HG03039 (cell line): Measurements from ENCODE around the gene RLBP1.

Experiments
- ATAC-seq: cut with Tn5 transposase; IDR thresholded peaks from one replicate; pipeline ENCODE4 v1.9.1; 2021; ENCODE audit warnings: mild to moderate bottlenecking, moderate library complexity; ENCODE audit not compliant: unreplicated experiment

RLBP1 gene

DNA sequence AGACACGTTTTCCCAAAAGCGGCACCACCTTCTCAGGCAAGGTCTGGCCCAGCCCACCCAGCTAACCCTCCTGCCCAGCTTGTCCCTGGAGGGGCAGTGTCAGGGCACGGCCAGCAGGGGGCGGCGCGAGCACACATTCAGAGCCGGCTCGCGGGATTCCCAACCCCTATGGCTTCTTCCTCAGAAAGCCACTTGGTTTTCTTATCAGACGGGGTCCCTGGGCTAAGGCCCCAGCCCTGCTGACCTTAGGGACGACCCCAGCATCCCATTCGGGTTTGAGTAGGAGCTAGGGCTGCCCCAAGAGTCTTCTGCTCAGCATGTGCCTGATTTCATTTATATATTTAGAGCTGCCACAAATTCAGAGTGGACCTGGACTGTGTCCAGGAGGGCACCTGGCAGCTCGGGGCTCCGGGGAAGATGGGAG lies 14.5 kb downstream of the RLBP1 start:
- ATAC-seq = peak; percentile 57

DNA sequence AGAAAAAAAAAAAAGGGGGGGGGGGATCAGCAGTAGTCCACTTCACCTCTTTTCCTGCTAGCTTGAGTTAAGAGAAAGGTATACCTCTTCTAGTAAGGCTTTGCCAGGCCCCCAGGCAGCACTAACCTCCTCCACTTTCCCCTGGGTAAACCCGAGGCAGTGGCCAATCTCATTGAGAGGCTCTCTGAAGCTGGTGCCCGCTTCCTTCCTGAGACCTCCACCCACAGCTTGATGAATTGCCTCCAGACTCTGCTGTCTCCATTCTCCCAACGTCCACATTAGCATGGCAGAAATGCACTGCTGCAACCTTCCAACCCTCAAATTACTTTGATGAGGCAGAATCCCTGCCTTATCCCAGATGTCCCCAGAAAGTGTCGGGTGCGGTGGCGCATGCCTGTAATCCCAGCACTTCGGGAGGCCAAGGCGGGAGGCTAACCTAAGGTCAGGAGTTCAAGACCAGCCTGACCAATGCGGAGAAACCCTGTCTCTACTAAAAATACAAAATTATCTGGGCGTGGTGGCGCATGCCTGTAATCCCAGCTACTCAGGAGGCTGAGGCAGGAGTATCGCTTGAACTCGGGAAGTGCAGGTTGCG lies 15.3 kb downstream of the RLBP1 start:
- no peak for ATAC-seq

DNA sequence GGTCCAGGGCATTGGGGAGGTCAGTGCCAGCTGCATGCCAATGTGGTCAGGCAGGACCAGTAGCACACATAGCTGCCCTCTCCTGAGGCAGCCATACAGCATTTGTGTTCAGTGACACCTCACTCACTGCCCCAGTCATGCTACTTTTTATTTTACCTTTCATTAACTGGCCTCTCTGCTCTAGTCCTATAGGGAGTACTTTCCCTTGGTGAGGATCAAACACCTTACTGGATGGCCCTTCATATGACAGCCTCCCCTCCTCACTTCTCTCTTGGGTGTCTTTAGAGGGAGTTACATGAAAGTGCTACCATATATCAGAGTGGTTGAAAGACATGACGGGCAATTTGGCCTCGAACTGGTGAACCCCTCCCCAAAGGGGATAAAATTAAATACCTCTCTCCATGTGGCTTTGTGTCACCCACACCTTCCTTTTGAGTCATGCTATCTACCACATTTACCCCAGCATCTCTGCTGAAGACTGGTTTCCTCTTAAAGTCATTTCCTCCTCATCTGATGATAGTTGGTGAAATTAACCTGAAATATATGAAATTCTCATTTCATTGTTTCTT lies 17.6 kb downstream of the RLBP1 start:
- ATAC-seq = no peak

DNA sequence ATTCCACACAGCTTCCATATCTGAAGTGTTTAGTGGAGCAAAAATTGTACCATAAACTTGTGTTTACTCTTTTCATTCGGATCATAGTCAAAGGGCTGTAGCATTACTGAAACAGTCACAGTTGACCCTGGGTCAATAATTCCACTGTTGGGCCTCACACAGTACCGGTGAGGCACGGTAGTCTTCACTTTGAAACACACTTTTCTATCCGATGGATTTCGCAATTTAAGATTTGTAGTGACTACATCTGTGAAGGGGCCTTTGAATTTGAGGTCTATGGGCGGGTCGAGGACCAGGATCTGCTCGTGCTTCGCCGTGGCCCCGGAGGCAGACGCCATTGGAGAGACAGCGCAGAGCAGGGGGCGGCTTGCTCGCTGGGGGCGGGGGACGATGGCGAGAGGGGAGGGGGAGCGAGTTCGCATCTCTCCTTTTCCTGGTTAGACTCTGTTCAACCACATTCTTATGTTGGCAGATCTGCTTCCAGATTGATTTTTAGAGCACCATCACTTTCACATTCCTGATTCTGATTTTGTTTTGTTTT lies 19.8 kb downstream of the RLBP1 start:
- no peak for ATAC-seq

DNA sequence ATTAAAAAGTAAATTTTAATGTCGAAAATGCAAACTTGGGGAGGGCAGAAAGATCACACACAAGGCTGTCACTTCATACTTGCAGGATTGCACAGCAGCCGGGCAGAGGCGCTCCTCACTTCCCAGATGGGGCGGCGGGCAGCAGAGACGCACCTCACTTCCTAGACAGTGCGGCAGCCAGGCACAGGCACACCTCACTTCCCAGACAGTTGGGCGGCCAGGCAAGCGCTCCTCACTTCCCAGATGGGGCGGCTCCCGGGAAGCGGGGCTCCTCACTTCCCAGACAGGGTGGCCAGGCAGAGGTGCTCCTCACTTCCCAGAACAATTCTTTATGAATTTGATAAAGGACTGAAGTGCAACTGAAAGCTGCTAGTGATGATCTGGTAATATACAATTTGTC lies 21.2 kb downstream of the RLBP1 start:
- no peak for ATAC-seq

DNA sequence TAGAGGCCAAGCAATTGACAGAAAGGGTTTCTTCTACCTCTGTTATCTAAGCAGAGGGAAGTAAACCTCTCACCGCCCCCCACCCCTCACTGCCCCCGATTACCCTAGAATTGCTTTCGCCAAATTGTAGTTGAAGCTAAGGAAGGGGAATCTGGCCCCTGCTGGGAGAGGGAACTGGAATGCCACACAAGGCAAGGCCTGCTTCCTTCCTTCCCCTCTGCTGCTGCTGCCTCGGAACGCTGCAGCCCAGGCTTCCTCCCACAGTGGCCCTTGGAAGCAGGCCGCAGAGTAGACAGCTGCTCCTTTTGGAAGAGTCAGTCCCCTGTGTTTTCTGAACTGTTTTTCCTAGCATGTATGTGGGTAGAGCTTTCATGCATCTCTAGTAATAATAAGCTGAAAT lies 21.6 kb downstream of the RLBP1 start:
- no peak for ATAC-seq

DNA sequence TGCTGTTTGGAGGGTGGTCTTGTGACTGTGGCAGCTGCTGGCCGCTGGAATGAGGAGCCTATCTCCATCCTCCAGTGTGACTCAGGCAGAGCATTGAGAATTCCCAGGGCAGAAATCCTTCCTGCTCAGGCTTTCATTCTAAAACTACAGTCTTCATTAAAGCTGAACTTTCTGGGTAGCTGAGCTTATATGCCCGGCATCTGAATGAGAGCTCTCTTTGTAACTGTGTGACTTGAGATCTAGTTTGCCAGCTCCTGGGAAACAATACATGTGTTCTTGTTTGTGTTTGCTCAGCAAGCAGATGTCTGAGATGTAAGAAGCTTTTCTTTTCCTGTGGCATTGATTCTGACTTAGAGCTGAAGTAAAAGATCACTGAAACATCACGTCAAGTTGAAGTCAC lies 22.4 kb downstream of the RLBP1 start:
- no peak for ATAC-seq

DNA sequence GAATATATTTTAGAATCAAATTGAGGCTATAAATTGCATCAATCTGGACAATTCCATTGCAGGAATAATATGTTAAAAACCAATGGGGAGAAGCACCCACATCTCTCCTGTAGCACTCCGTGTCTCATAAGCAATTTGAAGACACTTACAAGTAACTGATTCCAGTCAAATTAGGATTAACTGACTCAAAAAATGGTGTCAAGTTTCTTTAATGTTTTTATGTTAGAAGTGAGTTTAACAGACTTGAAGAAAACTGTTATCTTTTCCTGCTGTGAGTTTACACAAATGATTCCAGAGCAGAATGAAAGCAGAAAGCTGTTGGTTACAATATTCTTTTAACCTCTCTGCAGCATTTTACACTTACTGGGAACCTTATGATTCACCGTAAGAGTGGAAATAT lies 23.2 kb downstream of the RLBP1 start:
- no peak for ATAC-seq

DNA sequence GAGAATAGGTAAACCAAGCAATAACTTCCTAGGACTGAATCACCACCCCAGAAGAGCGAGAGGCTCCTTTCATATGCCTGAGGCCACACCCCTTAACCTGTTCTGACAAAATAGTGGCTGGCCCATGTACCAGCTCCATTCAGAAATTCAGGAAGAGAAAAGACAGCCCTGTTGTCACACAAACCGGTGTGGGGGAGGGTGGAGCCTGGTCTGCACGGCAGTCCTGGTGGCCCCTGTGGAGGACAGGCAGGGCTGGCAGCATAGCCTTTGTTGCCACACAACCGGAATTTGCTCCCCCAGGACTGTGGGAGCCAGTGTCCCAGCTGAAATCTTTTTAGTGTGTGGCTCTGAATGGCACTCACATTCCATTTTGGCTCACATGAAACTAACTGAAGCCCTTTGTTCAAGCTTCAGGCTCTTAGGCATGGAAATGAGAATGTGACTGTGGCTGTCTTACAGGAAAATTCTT lies 23.8 kb downstream of the RLBP1 start:
- no peak for ATAC-seq

DNA sequence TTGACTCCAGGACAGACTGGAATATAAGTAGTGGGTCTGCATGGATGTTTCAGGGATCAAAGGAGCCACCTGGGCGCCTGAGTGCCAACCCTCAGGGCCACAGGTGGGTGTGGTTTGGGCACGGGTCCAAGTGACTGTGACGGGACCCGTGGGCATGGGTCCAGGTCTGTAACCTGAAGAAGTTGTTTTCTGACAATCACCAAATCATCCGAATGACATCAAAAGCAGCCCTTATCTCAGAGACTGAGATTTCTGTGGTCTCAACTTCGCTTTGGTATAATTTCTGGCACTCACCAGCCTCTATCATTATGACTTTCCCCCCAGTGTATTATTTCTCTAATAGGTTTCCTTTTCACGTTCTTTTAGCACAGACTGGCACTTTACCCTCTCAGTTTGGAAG lies 24.4 kb downstream of the RLBP1 start:
- no peak for ATAC-seq

DNA sequence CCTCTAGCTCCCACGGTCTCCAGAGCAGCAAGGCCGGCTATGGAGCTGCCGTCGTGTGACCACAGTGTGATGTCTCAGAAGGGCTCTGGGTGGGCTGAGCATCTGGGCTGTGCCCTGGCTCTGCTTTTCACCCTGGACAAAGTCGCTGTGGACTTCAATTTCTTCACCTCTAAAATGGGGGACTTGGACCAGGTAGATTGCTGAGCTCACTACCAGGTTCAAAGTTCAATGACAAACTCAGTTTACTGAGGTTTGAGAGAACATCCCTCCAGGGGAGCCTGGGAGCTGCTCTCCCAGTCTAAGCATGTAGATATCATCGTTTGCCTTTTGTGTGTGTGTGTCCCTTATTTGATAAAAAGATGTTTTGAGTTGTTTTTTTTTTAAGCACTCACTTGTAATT lies 25.1 kb downstream of the RLBP1 start:
- ATAC-seq = no peak

DNA sequence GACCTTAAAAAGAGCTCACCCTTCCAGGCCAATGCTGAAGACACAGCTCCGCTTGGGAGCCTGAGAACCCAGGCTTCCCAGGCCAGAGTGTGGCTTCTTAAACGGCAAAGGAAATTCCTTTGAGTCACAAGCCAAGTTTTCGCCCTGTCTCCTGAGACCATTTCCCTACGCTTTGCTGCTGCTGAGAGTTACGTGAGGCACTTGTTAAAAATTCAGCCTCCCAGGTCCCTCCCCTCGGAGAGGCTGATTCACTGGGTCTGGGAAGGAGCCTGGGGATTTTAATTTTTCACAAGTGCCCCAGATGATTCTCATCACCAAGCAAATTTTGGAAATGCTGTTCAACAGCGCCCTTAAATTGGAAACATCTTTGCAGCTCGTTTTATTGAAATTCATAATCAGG lies 25.5 kb downstream of the RLBP1 start:
- no peak for ATAC-seq

DNA sequence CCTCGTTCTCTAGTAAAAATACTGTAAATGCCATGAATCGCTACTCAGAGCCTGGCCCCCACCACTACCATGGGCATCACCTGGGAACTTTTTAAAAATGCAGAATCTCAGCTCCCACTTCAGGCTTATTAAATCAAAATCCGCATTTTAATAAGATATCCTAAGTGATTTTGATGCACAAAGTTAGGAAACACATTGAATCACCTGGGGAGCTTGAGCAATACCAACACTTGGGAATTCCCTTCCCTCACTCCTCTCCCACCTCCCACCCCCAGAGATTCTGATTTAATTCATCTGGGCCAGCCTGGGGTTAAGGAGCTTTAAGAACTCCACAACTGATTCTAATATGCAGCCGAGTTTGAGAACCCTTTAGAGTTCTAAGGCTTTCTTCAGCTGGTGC lies 26.8 kb downstream of the RLBP1 start:
- no peak for ATAC-seq

DNA sequence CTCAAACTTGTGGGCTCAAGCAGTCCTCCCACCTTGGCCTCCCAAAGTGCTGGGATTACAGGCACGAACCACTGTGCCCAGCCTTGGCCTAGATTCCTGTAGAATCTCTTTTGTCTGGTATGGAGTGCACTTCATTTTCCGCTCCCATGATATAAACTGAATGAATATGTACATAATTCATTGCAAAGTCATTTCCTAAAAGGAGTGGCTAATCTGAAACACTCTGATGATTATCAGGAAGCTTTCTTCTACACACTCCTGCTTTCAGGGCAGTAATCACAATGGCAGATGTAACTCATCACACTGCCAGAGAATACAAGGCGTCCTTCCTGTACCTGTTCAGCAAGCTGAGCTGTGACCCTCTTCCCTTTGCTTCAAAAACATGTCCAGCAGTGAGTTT lies 28.6 kb downstream of the RLBP1 start:
- ATAC-seq = no peak

DNA sequence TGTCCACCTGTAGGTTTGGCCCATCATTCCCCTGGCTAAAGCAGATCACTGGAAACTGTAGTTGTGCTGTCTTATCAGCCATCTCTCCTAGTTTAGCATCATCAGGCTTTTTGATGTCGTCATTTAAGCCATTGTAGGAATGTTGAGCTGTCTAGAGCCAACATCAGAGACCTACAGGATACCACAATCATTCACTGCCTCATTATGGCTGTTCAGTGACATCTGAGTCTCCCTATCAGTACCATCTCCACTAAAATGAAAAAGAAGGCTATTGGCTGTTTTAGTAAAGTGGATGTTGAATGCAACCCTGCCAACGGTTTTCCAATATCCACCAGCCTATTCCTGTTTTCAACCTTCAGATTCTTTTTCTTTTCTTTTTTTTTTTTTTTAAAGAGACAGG lies 29.2 kb downstream of the RLBP1 start:
- no peak for ATAC-seq

DNA sequence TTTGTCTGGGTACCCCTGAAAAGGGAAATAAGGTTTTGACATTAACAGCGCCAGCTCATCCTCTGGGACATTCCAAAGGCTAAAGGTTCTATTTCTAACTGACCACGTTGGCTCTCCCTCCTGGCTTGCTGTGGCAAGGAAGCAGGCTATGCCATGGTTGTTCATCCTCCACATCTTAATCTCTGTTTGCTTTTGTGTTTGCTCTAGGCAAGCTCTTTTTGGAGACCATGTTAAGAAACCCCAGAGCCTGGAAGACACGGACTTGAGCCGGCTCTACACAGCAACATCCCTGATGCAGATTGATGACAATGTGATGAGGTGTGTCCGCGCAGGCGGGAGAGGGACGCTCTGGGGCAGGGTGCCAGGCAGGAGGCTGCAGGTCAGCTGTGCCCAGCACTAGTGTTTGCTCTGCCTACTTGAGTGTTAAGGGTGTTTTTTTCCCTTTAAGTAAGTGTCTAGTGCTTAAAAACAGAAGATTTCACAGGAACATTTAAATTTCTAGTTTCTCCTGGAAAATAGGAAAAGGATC lies 33.3 kb downstream of the RLBP1 start:
- no peak for ATAC-seq

DNA sequence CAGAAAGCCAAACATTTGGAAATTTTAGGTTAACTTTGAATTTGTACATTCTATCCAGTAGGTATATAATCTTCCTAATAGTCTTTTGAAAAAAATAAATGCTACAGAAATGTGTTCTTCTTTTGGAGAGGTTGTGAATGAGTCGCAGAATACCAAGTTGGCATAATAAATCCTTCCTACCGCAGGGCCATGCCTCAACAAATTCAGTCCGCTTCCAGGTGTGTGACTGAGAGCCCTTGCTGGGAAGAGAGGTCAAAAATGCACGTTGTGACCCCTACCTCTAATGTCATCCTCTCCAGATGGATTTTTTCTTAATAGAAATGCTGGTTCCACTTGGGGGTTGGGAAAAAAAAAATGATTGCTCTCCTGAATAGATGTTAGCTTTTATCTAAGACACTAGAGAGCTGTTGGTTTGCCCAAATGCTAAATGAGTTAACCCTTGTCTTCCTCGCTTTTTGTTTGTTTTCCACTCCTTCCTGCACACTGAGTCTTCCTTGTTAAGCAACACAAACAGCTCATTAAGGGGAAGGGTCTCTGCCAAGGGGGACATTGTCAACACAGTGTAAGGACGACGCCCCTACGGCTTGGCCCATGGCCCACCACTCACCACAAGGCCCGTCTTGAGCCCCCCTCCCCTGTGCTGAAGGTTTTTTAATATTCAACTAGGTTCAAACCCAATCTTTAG lies 33.9 kb downstream of the RLBP1 start:
- ATAC-seq = no peak

DNA sequence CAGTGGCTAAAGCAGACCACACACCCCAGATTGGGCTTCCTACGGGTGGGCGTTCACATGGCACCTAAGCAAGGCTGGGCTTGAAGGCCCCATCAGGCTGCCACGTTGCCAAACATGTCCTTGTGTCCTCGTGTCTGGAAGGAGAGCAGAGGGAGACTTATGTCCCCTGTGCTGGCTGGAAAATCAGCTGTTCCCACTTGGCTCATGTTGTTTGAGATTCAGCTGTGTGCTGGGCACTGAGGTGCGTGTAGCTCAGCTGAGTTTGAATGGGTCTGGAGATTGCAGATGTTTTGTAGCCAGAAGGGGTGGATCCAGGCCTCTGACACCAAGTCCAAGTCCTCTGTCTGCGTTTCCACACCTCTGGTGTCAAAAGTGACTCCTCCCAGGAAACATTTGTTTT lies 34.6 kb downstream of the RLBP1 start:
- no peak for ATAC-seq

DNA sequence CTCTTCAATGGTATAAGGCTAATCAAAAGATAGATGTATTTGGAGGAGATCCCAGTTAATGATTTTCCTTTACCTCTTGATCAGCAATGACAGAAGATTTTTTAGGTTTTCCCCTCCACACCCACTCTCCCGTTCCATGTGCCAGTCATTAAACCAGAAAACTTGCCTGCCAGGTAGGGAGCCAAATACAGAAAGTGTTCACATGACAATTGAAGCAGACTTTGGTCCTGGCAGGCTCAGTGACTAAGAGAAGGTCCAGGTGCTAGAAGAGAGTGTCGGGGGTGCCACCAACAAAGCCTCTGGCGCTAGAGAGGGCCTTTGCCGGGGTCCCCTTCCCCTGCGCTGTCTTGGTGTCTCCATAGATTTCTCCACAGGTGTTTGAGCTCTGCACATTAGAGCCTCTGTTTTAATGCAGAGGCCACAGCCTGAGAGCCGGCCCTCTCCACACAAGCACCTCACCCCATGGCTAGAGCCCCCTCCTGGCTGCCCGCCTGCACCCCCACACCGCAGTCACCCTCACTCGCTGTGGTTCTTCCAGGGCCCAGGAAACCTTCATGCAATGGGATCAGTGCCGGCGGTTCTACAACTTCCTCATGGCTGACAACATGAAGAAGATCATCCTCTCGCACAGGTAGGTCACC lies 36.4 kb downstream of the RLBP1 start:
- ATAC-seq = no peak

DNA sequence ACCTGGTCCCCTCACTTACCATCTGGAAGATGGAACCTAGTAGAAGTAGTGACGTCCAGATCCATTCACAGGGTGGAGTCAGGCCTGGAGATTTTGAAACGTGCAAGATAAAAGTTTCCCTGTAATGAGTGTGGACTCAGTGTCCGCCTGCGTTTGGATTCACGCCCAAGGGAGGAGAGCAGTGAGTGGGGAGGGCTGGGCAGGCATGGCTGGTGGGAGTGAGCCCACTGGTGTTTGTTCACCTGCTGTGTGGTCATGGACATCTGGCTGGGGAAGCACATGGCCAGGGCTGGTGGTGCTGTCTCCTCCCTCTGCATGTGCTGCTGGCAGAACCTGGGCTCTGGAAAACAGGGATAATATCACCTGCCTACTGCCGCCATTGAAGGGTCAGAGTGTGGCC lies 37.0 kb downstream of the RLBP1 start:
- ATAC-seq = no peak
